ENCODE results near the gene TTC23. TPM values are rescaled to one million over a fixed set of nuclear protein-coding genes. Genes with fewer than 3 reads are reported as not detected.

The TTC23 gene
- total RNA-seq, 4 donors from 2014 or later = 19.9 to 45.3 (median 34.0) TPM

DNA sequence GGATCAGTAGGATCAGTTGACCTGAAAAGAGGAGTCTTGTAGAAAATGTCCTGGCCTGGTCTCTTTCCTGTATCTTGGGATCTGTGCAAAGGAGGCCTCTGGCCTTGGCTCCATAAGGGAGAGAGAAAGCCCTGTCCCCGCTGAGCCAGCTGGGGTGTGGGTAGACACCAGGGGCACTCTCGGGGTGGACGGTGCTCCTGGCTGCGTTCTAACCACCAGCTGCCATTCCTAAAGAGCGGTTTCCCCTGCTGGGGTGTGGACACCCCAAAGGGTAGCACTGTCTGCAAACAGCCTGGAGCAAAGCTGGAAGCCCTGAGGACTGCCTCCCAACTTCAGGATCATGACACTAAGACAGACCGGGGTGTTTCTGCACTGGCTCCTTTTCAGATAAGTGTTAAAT is 121.0 kb downstream of the TTC23 start:
- no peak for TF ChIP-seq POLR2A (IDR thresholded peaks at IDR 0.05)
- TF ChIP-seq, protein P1, sequence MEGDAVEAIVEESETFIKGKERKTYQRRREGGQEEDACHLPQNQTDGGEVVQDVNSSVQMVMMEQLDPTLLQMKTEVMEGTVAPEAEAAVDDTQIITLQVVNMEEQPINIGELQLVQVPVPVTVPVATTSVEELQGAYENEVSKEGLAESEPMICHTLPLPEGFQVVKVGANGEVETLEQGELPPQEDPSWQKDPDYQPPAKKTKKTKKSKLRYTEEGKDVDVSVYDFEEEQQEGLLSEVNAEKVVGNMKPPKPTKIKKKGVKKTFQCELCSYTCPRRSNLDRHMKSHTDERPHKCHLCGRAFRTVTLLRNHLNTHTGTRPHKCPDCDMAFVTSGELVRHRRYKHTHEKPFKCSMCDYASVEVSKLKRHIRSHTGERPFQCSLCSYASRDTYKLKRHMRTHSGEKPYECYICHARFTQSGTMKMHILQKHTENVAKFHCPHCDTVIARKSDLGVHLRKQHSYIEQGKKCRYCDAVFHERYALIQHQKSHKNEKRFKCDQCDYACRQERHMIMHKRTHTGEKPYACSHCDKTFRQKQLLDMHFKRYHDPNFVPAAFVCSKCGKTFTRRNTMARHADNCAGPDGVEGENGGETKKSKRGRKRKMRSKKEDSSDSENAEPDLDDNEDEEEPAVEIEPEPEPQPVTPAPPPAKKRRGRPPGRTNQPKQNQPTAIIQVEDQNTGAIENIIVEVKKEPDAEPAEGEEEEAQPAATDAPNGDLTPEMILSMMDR (IDR thresholded peaks at IDR 0.05) = no peak
- H3K4me1 ChIP-seq = peaks cover 12 to 30% of the 10 kb centered on the region in 2 donors
- H3K9me3 ChIP-seq = no peaks in the 10 kb centered on the region
- H3K4me3 ChIP-seq (replicated peaks in 1 of 3) = no peak overlapping the region
- H3K36me3 ChIP-seq = peaks cover 0 to 5% of the 10 kb centered on the region in 2 donors
- intact Hi-C loops (cut with DNase I) = no loop called here
- 89 to 91% methylated on average over 5 to 6 of the region's 6 CpGs for WGBS, 2 donors
- H3K27ac ChIP-seq = no peak overlapping the region
- no peak for DNase-seq
- H3K27me3 ChIP-seq = no peaks in the 10 kb centered on the region

DNA sequence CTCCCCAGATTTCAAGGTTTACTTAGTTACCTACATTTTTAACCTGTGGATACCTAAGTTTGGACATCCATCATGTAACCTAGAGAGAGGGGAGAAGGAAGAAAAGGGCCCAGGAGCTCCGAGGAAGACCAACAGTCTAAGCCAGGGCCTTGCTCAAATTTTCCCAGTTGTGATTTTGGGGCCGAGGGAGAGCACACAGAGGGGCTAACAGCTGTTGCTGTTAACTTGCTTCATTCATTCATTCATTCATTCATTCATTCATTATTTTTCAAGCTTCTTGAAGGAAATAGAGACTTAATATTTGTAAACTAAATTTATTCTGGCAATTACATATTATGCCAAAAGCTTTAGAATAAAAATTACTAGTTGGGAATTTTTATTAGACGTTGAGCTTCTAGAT is 121.6 kb downstream of the TTC23 start:
- no peak overlapping the region for H3K4me3 ChIP-seq (replicated peaks in 1 of 3)
- H3K27me3 ChIP-seq = no peaks in the 10 kb centered on the region
- H3K27ac ChIP-seq = no peak overlapping the region
- TF ChIP-seq, protein P1 (IDR thresholded peaks at IDR 0.05) = no peak
- TF ChIP-seq POLR2A (IDR thresholded peaks at IDR 0.05) = no peak
- intact Hi-C loops (cut with DNase I) = no loop called here
- peaks cover 17 to 35% of the 10 kb centered on the region in 2 donors for H3K4me1 ChIP-seq
- peaks cover 0 to 5% of the 10 kb centered on the region in 2 donors for H3K36me3 ChIP-seq
- no peaks in the 10 kb centered on the region for H3K9me3 ChIP-seq
- no peak for DNase-seq
- WGBS, 2 donors = 94 to 95% methylated on average over 3 of the region's 3 CpGs

DNA sequence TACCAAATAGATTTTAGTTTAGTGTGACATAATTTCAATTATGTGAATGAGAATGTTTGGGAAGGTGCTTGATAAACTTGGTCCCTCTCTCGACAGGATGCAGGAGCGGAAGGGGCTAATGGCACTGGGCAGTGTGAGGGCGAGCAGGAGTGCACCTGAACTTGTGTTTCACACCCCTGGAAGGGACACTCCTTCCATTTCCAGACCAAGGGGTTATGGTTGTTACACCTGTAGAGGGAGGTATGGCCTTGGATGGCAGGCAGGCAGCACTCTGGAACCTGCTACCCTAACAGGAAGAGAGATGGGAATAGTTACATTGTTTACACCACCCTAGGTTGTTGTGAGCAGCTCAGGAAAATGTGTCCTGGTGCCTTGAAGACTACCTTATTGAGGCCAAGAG is 122.5 kb downstream of the TTC23 start:
- no peak for DNase-seq
- Histone ChIP-seq H3K27me3 (no peaks in the 10 kb centered on the region), H3K36me3 (peaks cover 0 to 5% of the 10 kb centered on the region in 2 donors), H3K27ac (no peak overlapping the region), H3K4me1 (peaks cover 17 to 35% of the 10 kb centered on the region in 2 donors), H3K4me3 (replicated peaks in 1 of 3) (no peak overlapping the region), H3K9me3 (no peaks in the 10 kb centered on the region)
- intact Hi-C loops (cut with DNase I) = no loop called here
- WGBS, 2 donors = 95 to 100% methylated on average over 3 of the region's 3 CpGs
- TF ChIP-seq, protein P1 (IDR thresholded peaks at IDR 0.05) = no peak
- TF ChIP-seq POLR2A (IDR thresholded peaks at IDR 0.05) = no peak

DNA sequence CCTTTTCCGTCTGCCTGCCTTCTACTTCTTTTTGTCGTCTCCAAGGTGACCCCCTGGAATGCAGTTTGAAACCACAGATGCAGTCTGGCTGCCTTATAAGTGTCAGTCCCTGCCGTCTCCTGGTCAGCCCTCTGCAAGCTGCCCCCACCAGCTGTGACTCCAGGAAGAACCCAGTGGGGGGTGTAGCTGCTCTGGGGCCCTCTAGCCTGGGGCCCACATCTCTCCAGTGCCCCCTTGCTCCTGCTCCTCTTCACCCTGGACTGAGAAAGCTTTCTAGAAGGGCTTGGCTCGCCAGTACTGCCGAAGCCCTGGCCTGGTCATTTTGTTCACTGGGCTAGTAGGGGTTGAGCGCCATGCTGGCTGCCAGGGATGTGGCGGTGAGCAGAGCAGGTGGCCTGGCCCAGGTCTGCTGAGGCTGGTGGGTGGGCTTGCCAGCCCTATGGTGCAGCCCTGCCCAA is 123.2 kb downstream of the TTC23 start:
- Histone ChIP-seq H3K9me3 (no peaks in the 10 kb centered on the region), H3K27me3 (no peaks in the 10 kb centered on the region), H3K4me3 (replicated peaks in 1 of 3) (no peak overlapping the region), H3K36me3 (peaks cover 0 to 3% of the 10 kb centered on the region in 2 donors), H3K4me1 (peaks cover 17 to 35% of the 10 kb centered on the region in 2 donors), H3K27ac (peak overlapping the region in 1 of 3 donors; percentile 91)
- TF ChIP-seq, protein P1 (IDR thresholded peaks at IDR 0.05) = no peak
- TF ChIP-seq POLR2A (IDR thresholded peaks at IDR 0.05) = no peak
- DNase-seq = peak in 1 of 2 donors; percentile 16
- intact Hi-C loops (cut with DNase I) = no loop called here
- WGBS, 2 donors = 70 to 78% methylated on average over 7 of the region's 7 CpGs

DNA sequence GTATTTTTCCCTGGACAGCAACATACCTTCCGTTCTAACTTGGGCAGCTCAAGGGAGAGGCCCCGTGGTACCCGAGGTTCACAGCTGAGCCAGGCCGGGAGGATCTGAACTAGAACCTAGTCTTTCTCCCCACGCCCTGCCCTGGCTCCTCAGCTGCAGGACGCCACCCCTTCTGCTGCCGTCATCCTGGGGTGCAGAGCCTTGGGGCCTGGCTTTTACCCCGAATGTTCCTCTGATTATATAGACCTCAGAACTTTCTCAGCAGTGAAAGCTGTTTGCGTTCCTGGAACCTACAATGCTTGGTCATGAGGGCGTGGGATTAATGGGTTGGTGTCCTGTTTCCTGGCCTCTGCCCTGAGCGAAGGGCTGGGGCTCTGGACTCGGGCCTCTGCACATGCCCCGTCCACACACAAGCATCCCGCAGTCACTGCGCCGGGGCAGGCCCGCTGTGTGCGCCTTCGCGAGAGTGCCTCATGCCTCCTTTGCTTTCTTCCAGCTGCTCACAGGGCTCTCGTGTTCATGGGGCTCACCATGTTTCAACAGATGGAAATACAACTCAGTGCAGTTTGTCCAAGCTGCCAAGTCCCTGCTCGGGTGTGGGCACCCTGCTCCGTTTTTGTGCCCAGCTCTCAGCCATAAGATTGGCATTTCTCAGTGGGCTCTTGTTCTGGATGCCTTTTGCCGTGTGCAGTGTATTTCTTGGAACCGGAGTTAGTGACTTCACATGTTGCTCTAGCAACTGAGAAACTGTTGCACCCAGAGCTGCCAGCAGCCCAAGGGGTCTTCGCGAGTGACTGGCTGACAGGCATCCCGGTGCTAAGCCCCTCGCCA is 124.1 kb downstream of the TTC23 start:
- Histone ChIP-seq H3K4me1 (peaks cover 17 to 35% of the 10 kb centered on the region in 2 donors), H3K27ac (peak overlapping the region; percentile 10 to 91 (median 78)), H3K27me3 (no peaks in the 10 kb centered on the region), H3K36me3 (peaks cover 0 to under 1% of the 10 kb centered on the region in 2 donors), H3K4me3 (replicated peaks in 1 of 3) (no peak overlapping the region), H3K9me3 (no peaks in the 10 kb centered on the region)
- peak in 1 of 2 donors; percentile 36 for DNase-seq
- 64 to 73% methylated on average over 29 of the region's 29 CpGs for WGBS, 2 donors
- TF ChIP-seq, protein P1 (IDR thresholded peaks at IDR 0.05) = no peak
- TF ChIP-seq POLR2A (IDR thresholded peaks at IDR 0.05) = no peak
- intact Hi-C loops (cut with DNase I) = no loop called here

Measured in thyroid gland (tissue), 4 donors.